Measurements from ENCODE around the gene RAG1.
"Not testable (repeated sequence)": the region's sequence is repeated elsewhere in the genome, so short reads cannot be mapped to it uniquely, and the experiment has no call there.

RAG1 gene

DNA sequence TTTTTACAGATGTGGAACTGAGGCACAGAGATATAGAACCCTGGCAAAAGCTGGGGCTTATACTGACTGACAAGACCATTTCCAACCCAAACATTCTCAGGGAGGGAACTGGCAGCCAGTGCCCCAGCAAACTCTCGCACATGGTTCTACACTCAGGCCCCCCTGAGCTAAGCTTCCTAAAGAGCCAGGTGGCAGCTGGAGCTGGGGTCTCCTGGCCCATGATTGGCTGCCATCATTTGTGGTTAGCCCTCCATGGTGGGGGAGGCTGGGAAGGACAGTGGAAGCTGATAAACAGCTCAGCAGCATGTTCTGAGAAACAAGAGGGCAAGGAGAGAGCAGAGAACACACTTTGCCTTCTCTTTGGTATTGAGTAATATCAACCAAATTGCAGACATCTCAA is at the start of gene RAG1:
TSS of gene RAG1 (plus strand) at position 314 of the 400 bp plus-strand sequence. CDS start 5,298 bp downstream, outside the sequence.
- FAIRE-seq (no peak), DNase-seq (ENCODE audit: low spot score) (no peak)

DNA sequence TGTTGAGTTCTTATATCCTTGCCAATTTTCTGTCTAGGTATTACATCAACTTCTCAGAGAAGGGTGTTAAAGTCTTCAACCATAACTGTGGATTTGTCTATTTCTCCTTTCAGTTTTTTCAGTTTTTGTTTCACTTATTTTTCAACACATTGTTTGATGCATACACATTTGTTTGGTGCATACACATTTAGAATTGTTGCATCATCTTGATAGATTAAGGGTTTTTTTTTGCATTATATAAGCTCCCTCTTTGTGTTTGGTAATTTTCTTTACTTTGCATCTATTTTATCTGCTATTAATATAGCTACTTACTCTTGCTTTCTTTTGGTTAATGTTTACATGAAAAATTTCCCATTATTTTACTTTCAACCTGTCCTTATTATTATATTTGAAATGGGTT is 37.0 kb upstream of the RAG1 start:
- DNase-seq (ENCODE audit: low spot score) (no peak), FAIRE-seq (no peak)

GRCh38 chr11:36532941-36533601 is 34.7 kb upstream of the RAG1 start:
- DNase-seq (ENCODE audit: low spot score) (no peak), FAIRE-seq (no peak)

DNA sequence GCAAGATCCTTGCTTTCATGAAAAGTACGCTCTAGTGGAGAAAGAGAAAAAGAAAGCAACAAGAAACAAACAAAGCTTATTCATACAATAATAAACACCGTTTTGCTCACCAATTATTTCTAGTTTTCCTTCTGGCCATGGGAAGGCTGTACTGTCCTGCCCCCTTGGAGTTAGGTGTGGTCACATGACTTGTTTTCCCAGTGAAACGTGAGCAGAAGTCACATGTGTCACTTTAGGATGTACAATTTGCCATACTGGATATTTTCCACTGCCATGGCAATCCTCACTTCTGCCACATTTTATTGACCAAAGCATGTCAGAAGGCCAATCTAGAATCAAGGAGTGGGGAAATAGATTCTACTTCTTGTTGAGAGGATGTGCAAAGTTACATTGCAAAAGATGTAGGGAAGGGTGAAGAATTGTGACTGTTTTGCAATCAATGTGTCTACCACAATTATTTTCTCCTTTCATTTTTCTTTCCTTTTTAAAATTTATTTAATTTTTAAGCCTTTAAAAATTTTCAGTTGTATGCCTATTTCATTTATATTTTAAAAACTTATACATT is 33.4 kb upstream of the RAG1 start:
- FAIRE-seq = no peak
- no peak for DNase-seq (ENCODE audit: low spot score)

GRCh38 chr11:36540998-36541397 is 26.8 kb upstream of the RAG1 start:
- FAIRE-seq (no peak), DNase-seq (ENCODE audit: low spot score) (peak; percentile 25)

GRCh38 chr11:36550385-36551115 is 17.3 kb upstream of the RAG1 start:
- DNase-seq (ENCODE audit: low spot score) (no peak), FAIRE-seq (no peak)

GRCh38 chr11:36557390-36557789 is 10.4 kb upstream of the RAG1 start:
- not testable (repeated sequence) for DNase-seq (ENCODE audit: low spot score); FAIRE-seq

- no peak for FAIRE-seq
Observed at GRCh38 chr11:36557991-36558390, 9.8 kb upstream of the RAG1 start.

DNA sequence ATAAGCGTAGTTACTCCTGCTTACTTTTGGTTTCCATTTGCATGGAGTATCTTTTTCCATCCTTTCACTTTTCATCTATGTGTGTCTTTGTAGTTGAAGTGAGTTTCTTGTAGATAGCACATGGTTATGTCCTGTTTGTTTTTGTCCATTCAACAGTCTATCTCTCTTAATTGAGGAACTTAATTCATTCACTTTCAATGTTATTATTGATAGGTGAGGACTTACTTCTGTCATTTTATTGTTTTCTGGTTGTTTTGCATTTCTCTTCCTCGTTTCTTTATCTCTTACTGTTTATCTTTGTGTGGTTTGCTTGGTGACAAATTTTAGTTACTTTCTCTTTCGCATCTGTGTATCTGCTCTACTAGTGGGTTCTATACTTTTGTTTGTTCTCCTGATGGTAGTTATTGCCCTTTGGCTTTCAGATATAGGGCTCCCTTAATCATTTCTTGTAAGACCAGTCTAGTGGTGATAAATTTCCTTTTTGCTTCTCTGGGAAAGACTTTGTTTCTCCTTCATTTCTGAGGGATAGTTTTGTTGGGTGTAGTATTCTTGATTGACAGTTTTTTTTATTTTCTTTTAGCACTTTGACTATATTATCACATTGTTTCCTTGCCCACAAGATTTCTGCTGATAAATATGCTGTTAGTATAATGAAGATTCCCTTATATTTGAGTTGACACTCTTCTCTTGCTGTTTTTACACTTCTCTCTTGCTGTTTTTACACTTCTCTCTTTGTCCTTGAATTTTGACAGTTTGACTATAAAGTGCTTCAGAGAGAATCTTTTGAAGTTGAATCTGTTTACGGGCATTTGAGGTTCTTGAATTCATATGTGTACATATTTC is 9.0 kb upstream of the RAG1 start:
- DNase-seq (ENCODE audit: low spot score) (no peak), FAIRE-seq (no peak)

More at GRCh38 chr11:36557991-36558390, 9.8 kb upstream of the RAG1 start:
- no peak for DNase-seq (ENCODE audit: low spot score)

- FAIRE-seq (no peak), DNase-seq (ENCODE audit: low spot score) (peak; percentile 59)
Observed at GRCh38 chr11:36564376-36565030, 3.3 kb upstream of the RAG1 start.

- no peak for DNase-seq (ENCODE audit: low spot score)
- FAIRE-seq = no peak
Observed at GRCh38 chr11:36565031-36565610, 2.7 kb upstream of the RAG1 start.

DNA sequence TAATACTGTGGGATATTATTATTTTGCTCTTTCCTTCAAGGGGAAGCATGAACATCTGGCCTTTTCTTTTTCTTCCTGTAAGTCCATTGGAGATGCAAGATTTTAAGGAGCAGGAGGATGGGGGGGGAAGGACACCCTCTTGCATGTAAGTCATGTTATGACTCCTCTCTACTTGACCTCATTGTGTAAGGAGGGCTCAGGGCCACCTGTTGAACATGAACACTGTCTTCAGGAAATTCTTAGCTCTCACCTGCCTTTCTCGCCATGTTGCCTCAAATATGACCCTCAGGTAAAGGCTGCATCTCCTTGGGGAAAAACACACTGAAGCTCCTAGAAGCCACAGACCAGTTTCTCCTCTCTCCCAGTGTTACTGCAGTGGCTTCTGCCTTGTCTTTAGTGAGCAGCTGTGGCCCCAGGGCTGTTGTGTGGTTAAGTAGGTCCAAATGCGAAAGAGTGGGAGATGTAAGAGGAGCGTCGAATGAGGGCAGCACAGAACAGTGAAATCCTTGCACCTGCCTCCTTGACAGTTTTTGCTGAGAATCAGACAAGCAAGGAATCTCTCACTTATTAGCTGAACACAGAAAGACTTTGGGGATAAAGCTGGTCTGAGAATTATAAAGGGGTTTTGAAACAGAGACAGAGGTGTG is 1.3 kb upstream of the RAG1 start:
- no peak for DNase-seq (ENCODE audit: low spot score)
- no peak for FAIRE-seq

GRCh38 chr11:36569095-36569494 is 1.3 kb downstream of the RAG1 start:
- FAIRE-seq (no peak), DNase-seq (ENCODE audit: low spot score) (no peak)

DNA sequence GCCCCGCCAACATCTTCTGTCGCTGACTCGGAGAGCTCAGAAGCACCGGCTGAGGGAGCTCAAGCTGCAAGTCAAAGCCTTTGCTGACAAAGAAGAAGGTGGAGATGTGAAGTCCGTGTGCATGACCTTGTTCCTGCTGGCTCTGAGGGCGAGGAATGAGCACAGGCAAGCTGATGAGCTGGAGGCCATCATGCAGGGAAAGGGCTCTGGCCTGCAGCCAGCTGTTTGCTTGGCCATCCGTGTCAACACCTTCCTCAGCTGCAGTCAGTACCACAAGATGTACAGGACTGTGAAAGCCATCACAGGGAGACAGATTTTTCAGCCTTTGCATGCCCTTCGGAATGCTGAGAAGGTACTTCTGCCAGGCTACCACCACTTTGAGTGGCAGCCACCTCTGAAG is 6.7 kb downstream of the RAG1 start:
- no peak for FAIRE-seq
- DNase-seq (ENCODE audit: low spot score) = no peak

GRCh38 chr11:36577373-36577772 is 9.6 kb downstream of the RAG1 start:
- DNase-seq (ENCODE audit: low spot score) (no peak), FAIRE-seq (no peak)

- DNase-seq (ENCODE audit: low spot score) (peak; percentile 70), FAIRE-seq (no peak)
Observed at GRCh38 chr11:36577859-36578258, 10.1 kb downstream of the RAG1 start.

DNA sequence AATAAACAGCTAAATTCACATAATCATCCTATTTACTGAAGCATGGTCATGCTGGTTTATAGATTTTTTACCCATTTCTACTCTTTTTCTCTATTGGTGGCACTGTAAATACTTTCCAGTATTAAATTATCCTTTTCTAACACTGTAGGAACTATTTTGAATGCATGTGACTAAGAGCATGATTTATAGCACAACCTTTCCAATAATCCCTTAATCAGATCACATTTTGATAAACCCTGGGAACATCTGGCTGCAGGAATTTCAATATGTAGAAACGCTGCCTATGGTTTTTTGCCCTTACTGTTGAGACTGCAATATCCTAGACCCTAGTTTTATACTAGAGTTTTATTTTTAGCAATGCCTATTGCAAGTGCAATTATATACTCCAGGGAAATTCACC is 10.7 kb downstream of the RAG1 start:
- no peak for FAIRE-seq
- DNase-seq (ENCODE audit: low spot score) = no peak

- FAIRE-seq (no peak), DNase-seq (ENCODE audit: low spot score) (no peak)
Observed at GRCh38 chr11:36581536-36581935, 13.7 kb downstream of the RAG1 start.

DNA sequence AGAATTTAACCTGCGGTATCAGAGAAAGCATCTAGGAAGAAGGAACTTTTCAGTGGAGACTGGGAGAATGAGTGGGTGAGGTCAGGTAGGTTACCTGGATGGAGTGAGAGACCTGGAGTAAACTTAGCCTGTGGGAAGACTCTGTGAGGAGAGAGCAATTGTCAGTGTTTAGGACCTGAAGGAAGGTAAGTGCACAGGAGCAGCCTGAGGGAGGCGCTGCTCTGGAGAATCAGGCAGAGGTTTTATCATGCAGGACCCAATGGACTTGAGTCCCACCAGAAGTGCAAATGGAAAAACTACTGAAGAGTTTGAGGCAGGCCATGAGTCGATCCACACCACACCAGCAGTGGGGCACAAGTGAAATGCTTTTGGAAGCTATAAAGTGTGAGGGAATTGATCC is 15.9 kb downstream of the RAG1 start:
- FAIRE-seq = no peak

GRCh38 chr11:36586543-36586942 is 18.7 kb downstream of the RAG1 start:
- no peak for DNase-seq (ENCODE audit: low spot score)
- no peak for FAIRE-seq

More for the DNA sequence above, 15.9 kb downstream of the RAG1 start:
- DNase-seq (ENCODE audit: low spot score) = no peak
